Stimulated activated CD8-positive, alpha-beta memory T cell treated with anti-CD3 and anti-CD28 coated beads, Interleukin-7, amount 100 ng/mL, for 48 hours (primary cell): Measurements from ENCODE around the gene CENPL.
A peak's percentile ranks its signal among the peaks of the same experiment; 100 is the strongest.
"Not testable (repeated sequence)": the region's sequence is repeated elsewhere in the genome, so short reads cannot be mapped to it uniquely, and the experiment has no call there.

Experiments used
- DNase-seq, 2 donors: peaks; one replicate each; pipeline ENCODE4 v3.0.0-alpha.2; 2020; ENCODE audit warnings: low read depth in 1 of 2; ENCODE audit errors: extremely low read depth in 1 of 2

The CENPL gene

GRCh38 chr1:173824315-173825081, at the start of gene CENPL, which contains the start of gene DARS2:
Gene CENPL (minus strand): TSS chr1:173824883. CDS start chr1:173811299, 13,584 bp downstream.
Gene DARS2 (plus strand): TSS chr1:173824673. CDS start chr1:173825230, 557 bp downstream.
- peak; percentile 70 to 87 for DNase-seq

GRCh38 chr1:173871500-173871899, 46.8 kb upstream of the CENPL start:
- DNase-seq: no peak

- DNase-seq: no peak
These were observed 46.4 kb upstream of the CENPL start for GRCh38 chr1:173871091-173871490.

GRCh38 chr1:173870252-173871075, 45.8 kb upstream of the CENPL start:
- no peak for DNase-seq

- no peak for DNase-seq
These were observed 44.3 kb upstream of the CENPL start for GRCh38 chr1:173869021-173869359.

GRCh38 chr1:173868266-173869020, 43.8 kb upstream of the CENPL start, which contains the start of gene ZBTB37:
Gene ZBTB37 (plus strand): TSS chr1:173868380. CDS start chr1:173870226, 1,846 bp downstream.
- peak; percentile 90 to 92 for DNase-seq

GRCh38 chr1:173867753-173868265, 43.1 kb upstream of the CENPL start, which contains the start of gene GAS5:
Gene GAS5 (minus strand): TSS chr1:173867989.
- peak; percentile 97 to 100 for DNase-seq

- DNase-seq: no peak
These were observed 42.6 kb upstream of the CENPL start for GRCh38 chr1:173867141-173867752.

GRCh38 chr1:173866413-173867115, 41.9 kb upstream of the CENPL start:
- DNase-seq: no peak

GRCh38 chr1:173865468-173866164, 40.9 kb upstream of the CENPL start:
- DNase-seq: no peak

- DNase-seq: no peak
These were observed 39.6 kb upstream of the CENPL start for GRCh38 chr1:173864179-173864867.

GRCh38 chr1:173863224-173864161, 38.8 kb upstream of the CENPL start:
- DNase-seq: no peak

- no peak for DNase-seq
These were observed 38.1 kb upstream of the CENPL start for GRCh38 chr1:173862769-173863223.

- DNase-seq: not testable (repeated sequence)
These were observed 37.6 kb upstream of the CENPL start for GRCh38 chr1:173862146-173862768.

GRCh38 chr1:173861731-173862145, 37.1 kb upstream of the CENPL start:
- no peak for DNase-seq

GRCh38 chr1:173860065-173860464, 35.4 kb upstream of the CENPL start:
- no peak for DNase-seq

GRCh38 chr1:173859547-173859946, 34.9 kb upstream of the CENPL start:
- not testable (repeated sequence) for DNase-seq
